ENCODE measurements around the gene SMARCD3. TPM values are rescaled to one million over a fixed set of nuclear protein-coding genes. Genes with fewer than 3 reads are reported as not detected.

Gene SMARCD3
- total and polyA plus RNA-seq, 2 of the 4 experiments (the other 2 are of a cell fraction): 37.5 to 48.5 TPM

DNA sequence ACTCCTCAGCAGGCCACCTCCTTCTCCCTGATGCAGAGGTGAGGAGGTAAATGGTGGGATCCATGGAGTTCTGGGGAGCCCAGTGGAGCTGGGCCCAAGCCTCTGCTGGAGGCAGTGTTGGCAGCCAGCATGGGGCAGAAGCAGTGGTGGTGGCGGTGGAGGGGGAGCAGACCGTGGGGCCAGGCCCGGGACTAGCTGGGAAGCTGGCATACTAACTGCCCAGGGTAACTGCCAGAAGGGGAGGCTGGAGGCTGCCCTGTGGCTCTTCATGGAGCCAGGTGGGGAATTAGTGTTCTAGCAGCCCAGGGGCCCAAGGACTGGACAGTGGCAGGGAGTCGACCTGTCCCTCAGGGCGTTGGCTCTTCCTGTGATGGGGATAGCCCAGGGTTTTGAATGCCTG, 16.1 kb upstream of the SMARCD3 start:
- H3K18ac ChIP-seq (ENCODE audit: low read depth, low read length): no peak overlapping the region
- H3K9me1 ChIP-seq (ENCODE audit: insufficient read depth, low read length): no peaks in the 10 kb centered on the region
- H2BK20ac ChIP-seq (ENCODE audit: low read depth, low read length): no peak overlapping the region
- H3K56ac ChIP-seq (ENCODE audit: extremely low read depth, insufficient read depth, low read length): no peak overlapping the region
- H2AK5ac ChIP-seq (ENCODE audit: low read depth, low read length): no peak overlapping the region
- DNase-seq (no peak), ATAC-seq (ENCODE audit: low read depth) (no peak)
- H3K79me1 ChIP-seq (ENCODE audit: low read depth in 1 of 2, low read length in 2 of 2): no peaks in the 10 kb centered on the region
- H4K5ac ChIP-seq (ENCODE audit: low read depth, low read length): no peak overlapping the region
- H4K20me1 ChIP-seq (ENCODE audit: insufficient read depth, low read length): no peaks in the 10 kb centered on the region
- H3K9ac ChIP-seq (ENCODE audit: low read depth, low read length): no peak overlapping the region
- H3K23ac ChIP-seq (ENCODE audit: low read depth, low read length): no peak overlapping the region
- no peak overlapping the region for H2BK120ac ChIP-seq (ENCODE audit: low read depth, low read length)
- H3K4ac ChIP-seq (ENCODE audit: low read depth, low read length): no peak overlapping the region
- no peak overlapping the region for H3K4me3 ChIP-seq (ENCODE audit: insufficient read depth, low read depth, low read length)
- H2BK15ac ChIP-seq (ENCODE audit: low read depth, low read length): no peak overlapping the region
- H2AFZ ChIP-seq (replicated peaks; ENCODE audit: low read length, poor library complexity): no peak overlapping the region
- no TSS peak for BruUV-seq (replicated peaks)
- intact Hi-C loops (cut with micrococcal nuclease) (no loop called here), dilution Hi-C loops (cut with HindIII; ENCODE audit: low sequenced_read_pairs, unreplicated experiment) (no loop called here), in situ Hi-C loops (cut with MboI; ENCODE audit: low sequenced_read_pairs) (no loop called here)
- ChIA-PET POLR2A (ENCODE audit: unreplicated experiment) (no interaction called here), CTCF (no interaction called here)
- H4K91ac ChIP-seq (ENCODE audit: insufficient read depth, low read depth, low read length): no peak overlapping the region
- H2AK9ac ChIP-seq (replicated peaks; ENCODE audit: low read depth, low read length, poor library complexity): no peak overlapping the region
- no peak overlapping the region for H3K27ac ChIP-seq (ENCODE audit: insufficient read depth, low read length)
- peaks cover 37% of the 10 kb centered on the region for H3K27me3 ChIP-seq (ENCODE audit: control insufficient read depth, insufficient read depth, low read length)
- no peaks in the 10 kb centered on the region for H3K9me3 ChIP-seq (ENCODE audit: control insufficient read depth, insufficient read depth, low read length)
- no peak overlapping the region for H2BK5ac ChIP-seq (ENCODE audit: low read depth, low read length, poor library complexity, severe bottlenecking)
- H3K36me3 ChIP-seq (ENCODE audit: control insufficient read depth, insufficient read depth, low read length): no peaks in the 10 kb centered on the region; the same call in 1 of the 2 replicates
- H3K14ac ChIP-seq (replicated peaks; ENCODE audit: low read depth, low read length): no peak overlapping the region
- H4K8ac ChIP-seq (ENCODE audit: low read depth in 2 of 2, low read length in 2 of 2): no peak overlapping the region
- H3K4me1 ChIP-seq (ENCODE audit: control insufficient read depth, insufficient read depth, low read length): no peaks in the 10 kb centered on the region
- H3K4me2 ChIP-seq (ENCODE audit: low read depth, low read length): no peak overlapping the region
- no peak for TF ChIP-seq MAFK (IDR thresholded peaks at IDR 0.05; ENCODE audit: low read depth, low read length)
- TF ChIP-seq NFE2L2 (IDR thresholded peaks at IDR 0.05; ENCODE audit: low read depth, low read length): no peak
- no peak for TF ChIP-seq SMC3 (IDR thresholded peaks at IDR 0.05; ENCODE audit: low read depth, low read length)
- no peak for TF ChIP-seq CTCF (conservative IDR thresholded peaks at IDR 0.05; ENCODE audit: low read depth, low read length)
- no peak for TF ChIP-seq ELK1 (IDR thresholded peaks at IDR 0.05; ENCODE audit: borderline replicate concordance, low read depth, low read length)
- 56% methylated on average over 3 of the region's 5 CpGs; no CpG with 5 or more reads in 1 of the 2 experiments for WGBS, 2 experiments (ENCODE audit: extremely low coverage in 2 of 2, insufficient read length in 1 of 2)
